ENCODE results near the gene DMD.
"Not testable (repeated sequence)": the region's sequence is repeated elsewhere in the genome, so short reads cannot be mapped to it uniquely, and the experiment has no call there.

Gene DMD

GRCh38 chrX:32644476-32645245 lies 566.7 kb downstream of the DMD start:
- no peak for DNase-seq (ENCODE audit: low read depth in 2 of 2)

- no peak for DNase-seq (ENCODE audit: low read depth in 2 of 2)
These were observed 569.1 kb downstream of the DMD start for GRCh38 chrX:32642283-32642682.

GRCh38 chrX:32618154-32618553 lies 593.2 kb downstream of the DMD start:
- no peak for DNase-seq (ENCODE audit: low read depth in 2 of 2)

GRCh38 chrX:32614707-32615106 lies 596.6 kb downstream of the DMD start:
- DNase-seq (ENCODE audit: low read depth in 2 of 2): no peak

- DNase-seq (ENCODE audit: low read depth in 2 of 2): no peak
These were observed 612.2 kb downstream of the DMD start for GRCh38 chrX:32599156-32599555.

- no peak for DNase-seq (ENCODE audit: low read depth in 2 of 2)
These were observed 612.6 kb downstream of the DMD start for GRCh38 chrX:32598707-32599106.

- no peak for DNase-seq (ENCODE audit: low read depth in 2 of 2)
These were observed 613.6 kb downstream of the DMD start for GRCh38 chrX:32597777-32598176.

- DNase-seq (ENCODE audit: low read depth in 2 of 2): no peak
These were observed 618.6 kb downstream of the DMD start for GRCh38 chrX:32592786-32593185.

- DNase-seq (ENCODE audit: low read depth in 2 of 2): no peak
These were observed 619.8 kb downstream of the DMD start for GRCh38 chrX:32591589-32591988.

GRCh38 chrX:32582729-32583128 lies 628.6 kb downstream of the DMD start:
- DNase-seq (ENCODE audit: low read depth in 2 of 2): no peak

GRCh38 chrX:32576885-32577284 lies 634.5 kb downstream of the DMD start:
- DNase-seq (ENCODE audit: low read depth in 2 of 2): no peak

GRCh38 chrX:32572644-32573043 lies 638.7 kb downstream of the DMD start:
- DNase-seq (ENCODE audit: low read depth in 2 of 2): no peak

GRCh38 chrX:32571579-32571978 lies 639.8 kb downstream of the DMD start:
- DNase-seq (ENCODE audit: low read depth in 2 of 2): no peak

- DNase-seq (ENCODE audit: low read depth in 2 of 2): no peak
These were observed 649.1 kb downstream of the DMD start for GRCh38 chrX:32562261-32562660.

GRCh38 chrX:32545101-32545500 lies 666.2 kb downstream of the DMD start:
- DNase-seq (ENCODE audit: low read depth in 2 of 2): no peak

- no peak for DNase-seq (ENCODE audit: low read depth in 2 of 2)
These were observed 672.8 kb downstream of the DMD start for GRCh38 chrX:32538554-32538953.

GRCh38 chrX:32533848-32534247 lies 677.5 kb downstream of the DMD start:
- no peak for DNase-seq (ENCODE audit: low read depth in 2 of 2)

- no peak for DNase-seq (ENCODE audit: low read depth in 2 of 2)
These were observed 679.1 kb downstream of the DMD start for GRCh38 chrX:32532262-32532661.

- no peak for DNase-seq (ENCODE audit: low read depth in 2 of 2)
These were observed 680.4 kb downstream of the DMD start for GRCh38 chrX:32530802-32531403.

- not testable (repeated sequence) for DNase-seq (ENCODE audit: low read depth in 2 of 2)
These were observed 682.9 kb downstream of the DMD start for GRCh38 chrX:32528451-32528850.

- no peak for DNase-seq (ENCODE audit: low read depth in 2 of 2)
These were observed 686.1 kb downstream of the DMD start for GRCh38 chrX:32525234-32525633.

- DNase-seq (ENCODE audit: low read depth in 2 of 2): no peak
These were observed 687.0 kb downstream of the DMD start for GRCh38 chrX:32524385-32524784.

GRCh38 chrX:32520789-32521188 lies 690.6 kb downstream of the DMD start:
- DNase-seq (ENCODE audit: low read depth in 2 of 2): no peak

GRCh38 chrX:32514986-32515385 lies 696.4 kb downstream of the DMD start:
- no peak for DNase-seq (ENCODE audit: low read depth in 2 of 2)

Data from activated CD8-positive, alpha-beta memory T cell treated with anti-CD3 and anti-CD28 coated beads for 4 hours (primary cell).